Occipital lobe (tissue), 2 donors: ENCODE data around the gene LGALS9C. TPM values are rescaled to one million over a fixed set of nuclear protein-coding genes. Genes with fewer than 3 reads are reported as not detected.
"Not testable (repeated sequence)": the region's sequence is repeated elsewhere in the genome, so short reads cannot be mapped to it uniquely, and the experiment has no call there.

Source experiments
- DNase-seq: peaks from one replicate; lab custom pipeline; 2025; lab: John Stamatoyannopoulos, UW
- total RNA-seq: library from RNA; depleted of rRNA; stranded (reverse); fragments of >200 nt; gene quantifications from one replicate; pipeline ENCODE4 v1.2.3, GENCODE V29; 2014

Gene LGALS9C
- total RNA-seq, 1 donor from 2014 or later, result not detected

DNA sequence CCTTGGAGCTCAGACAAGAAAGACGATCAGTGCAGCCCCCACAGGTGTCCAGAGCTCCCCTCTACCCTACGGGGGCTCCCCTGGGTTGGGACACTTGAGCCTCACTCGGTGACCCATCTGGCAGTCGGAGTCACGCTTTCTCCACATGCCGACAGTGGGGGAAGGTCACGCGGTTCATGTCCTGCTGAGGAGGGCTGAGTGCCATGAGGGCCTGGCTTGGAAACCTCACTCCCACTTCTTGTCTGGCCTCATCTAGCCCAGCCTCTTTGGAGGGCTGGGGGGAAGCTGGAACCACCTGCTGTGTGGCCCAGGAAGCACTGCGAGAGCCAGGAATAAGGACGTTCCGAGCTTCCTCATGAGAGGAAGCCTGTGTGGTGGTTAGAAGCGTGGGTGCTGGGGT, 1.8 kb downstream of the LGALS9C start:
- not testable (repeated sequence) for DNase-seq

- DNase-seq, result not testable (repeated sequence)
These were observed 2.5 kb downstream of the LGALS9C start for GRCh38 chr17:18478977-18479595.

- not testable (repeated sequence) for DNase-seq
These were observed 5.2 kb downstream of the LGALS9C start for GRCh38 chr17:18481775-18482174.

- DNase-seq, result not testable (repeated sequence)
These were observed 9.4 kb downstream of the LGALS9C start for GRCh38 chr17:18485936-18486464.

DNA sequence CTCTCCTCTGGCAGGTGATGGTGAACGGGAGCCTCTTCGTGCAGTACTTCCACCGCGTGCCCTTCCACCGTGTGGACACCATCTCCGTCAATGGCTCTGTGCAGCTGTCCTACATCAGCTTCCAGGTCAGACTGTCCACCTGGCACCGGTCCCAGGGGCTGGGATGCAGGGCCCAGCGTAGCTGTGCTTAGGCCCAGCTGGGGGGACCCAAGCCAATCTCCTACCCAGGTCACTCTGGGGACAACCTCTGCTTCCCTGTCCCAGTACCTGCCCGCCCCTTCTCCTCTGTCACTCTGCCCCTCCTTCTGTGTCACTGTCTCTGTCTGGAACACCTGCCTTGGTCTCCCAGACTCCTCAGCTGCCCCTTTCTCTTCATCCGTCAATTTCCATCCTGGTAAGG, 11.0 kb downstream of the LGALS9C start:
- not testable (repeated sequence) for DNase-seq

- DNase-seq, result not testable (repeated sequence)
These were observed 12.0 kb downstream of the LGALS9C start for GRCh38 chr17:18488622-18489021.

- DNase-seq, result not testable (repeated sequence)
These were observed 13.4 kb downstream of the LGALS9C start for GRCh38 chr17:18490016-18490415.

GRCh38 chr17:18492712-18493480, 16.3 kb downstream of the LGALS9C start:
- DNase-seq, result not testable (repeated sequence)

GRCh38 chr17:18494250-18494768, 17.7 kb downstream of the LGALS9C start:
- DNase-seq, result not testable (repeated sequence)

DNA sequence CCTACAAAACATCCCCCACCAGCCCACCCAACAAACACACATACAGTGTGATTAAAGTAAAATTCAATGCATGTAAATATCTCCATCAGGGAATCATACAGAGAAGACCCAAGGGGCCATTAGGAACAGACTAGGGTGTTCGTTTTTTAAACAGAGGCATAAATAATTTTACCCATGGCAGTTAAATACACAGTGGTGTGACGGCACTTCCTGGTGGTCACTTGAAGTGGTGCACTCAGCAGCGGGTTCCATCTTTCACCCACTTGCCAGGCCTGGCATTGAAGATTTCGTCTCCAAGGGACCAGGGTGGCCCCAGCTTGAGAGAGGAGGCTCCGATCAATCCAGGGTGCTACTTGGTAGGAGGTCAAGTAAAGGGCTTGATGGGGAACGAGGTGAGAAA, 20.5 kb downstream of the LGALS9C start:
- not testable (repeated sequence) for DNase-seq

DNA sequence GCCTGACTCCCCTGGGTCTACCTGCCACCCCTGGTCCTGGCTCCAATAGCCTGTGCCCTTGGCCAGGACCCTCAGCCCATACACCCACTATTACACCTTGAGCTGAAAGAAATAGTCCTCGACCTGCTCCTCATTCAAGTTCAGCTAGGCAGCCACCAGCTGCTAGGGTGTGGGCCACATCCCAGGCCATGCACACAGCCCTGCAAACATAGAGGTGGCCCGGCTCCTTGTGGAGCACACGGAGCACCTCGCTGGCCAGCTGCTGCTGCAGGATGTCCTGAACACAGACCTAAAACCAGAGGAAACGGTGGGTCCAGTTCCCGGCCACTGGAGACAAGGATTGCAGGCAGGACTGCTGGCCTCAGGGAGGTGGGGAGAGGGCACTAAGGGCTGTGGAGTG, 22.5 kb downstream of the LGALS9C start:
- DNase-seq, result not testable (repeated sequence)

DNA sequence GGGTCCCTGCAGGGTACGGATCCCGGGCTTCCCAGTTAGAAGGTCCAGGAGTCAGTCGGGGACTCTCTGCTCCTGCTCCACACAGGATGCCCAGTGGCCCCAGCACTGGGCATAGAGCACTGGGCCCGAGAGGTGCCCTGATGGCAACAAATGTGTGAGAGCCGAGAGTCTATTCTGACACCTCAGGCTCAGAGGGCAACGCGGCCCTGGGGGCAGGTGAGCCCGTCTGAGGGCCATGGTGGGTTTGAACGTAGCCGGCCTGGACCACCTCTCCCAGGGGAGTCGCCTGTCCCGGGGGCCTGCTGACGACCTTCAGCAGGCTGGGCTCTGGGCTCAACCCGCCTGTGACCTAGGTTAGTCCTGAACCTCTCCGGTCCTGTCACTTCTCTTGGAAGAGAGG, 23.2 kb downstream of the LGALS9C start:
- DNase-seq, result not testable (repeated sequence)

DNA sequence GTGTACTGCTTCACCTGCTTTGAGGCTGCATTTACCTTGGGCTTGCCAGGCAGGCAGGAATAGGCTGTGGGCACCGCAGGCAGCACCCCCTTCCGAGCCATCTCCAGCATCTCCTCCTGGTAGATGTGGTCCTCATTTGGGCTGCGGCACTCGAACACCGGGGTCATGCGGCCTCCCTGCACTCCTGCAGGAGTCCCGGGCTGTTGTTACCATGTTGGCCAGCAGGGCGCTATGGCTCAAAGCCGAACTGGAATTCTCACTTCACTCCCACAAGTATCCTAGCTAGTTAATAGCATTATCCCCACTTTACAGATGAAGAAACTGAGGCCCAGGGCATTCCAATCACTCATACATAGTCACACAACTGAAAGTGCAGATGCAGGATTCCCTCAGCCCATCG, 23.7 kb downstream of the LGALS9C start:
- DNase-seq, result not testable (repeated sequence)

GRCh38 chr17:18500816-18501215, 24.2 kb downstream of the LGALS9C start:
- DNase-seq, result not testable (repeated sequence)

DNA sequence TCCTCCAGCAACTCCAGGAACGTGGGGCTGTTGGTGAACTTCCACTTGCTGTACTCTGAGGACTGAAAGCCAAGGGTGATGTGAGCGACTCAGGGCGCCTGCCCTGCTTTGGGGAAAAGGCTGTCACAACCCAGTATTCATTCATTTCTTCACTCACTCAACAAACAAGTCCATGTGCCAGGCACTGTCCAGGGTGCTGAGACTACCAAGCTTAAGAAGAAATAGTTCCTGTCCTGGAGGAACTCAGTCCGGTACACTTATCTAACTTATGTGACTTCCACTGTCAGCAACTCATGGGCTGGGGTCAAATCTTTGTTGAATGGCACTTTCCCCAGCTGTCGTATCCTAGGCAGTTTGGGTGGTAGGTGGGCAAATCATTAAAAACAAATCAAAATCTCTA, 26.6 kb downstream of the LGALS9C start:
- DNase-seq, result not testable (repeated sequence)

DNA sequence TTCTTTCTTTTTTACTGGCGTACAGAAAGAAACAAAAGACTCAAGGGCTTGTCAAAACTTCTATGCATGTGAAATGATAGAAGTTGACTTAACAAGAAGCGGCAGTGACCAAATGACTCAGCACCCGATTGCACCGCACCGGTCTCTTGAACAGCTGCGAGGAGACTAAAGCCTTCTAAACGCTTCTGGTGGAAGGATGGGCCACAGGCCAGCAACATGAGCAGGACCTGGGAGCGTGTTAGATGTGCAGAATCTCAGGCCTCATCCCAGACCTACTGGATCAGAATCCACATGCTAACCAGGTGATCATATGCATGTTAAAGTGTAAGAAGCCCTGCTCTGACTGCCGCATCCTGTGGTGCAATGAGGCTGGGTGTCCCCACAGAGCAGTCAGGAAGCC, 31.1 kb downstream of the LGALS9C start:
- not testable (repeated sequence) for DNase-seq

DNA sequence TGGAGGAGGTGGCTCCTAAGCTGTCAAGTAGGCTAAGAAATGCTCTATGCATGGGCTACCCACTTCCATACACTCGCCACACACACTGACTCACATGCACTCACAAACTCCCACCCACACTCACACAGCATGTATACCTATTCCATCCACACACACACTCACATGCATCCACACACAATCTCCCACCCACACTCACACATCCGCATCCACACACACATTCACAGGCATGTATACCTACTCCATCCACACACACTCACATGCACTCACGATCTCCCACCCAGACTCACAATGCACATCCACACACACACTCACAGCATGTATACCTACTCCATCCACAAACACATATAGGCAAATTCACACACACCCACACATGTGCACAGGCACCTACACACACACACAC, 32.1 kb downstream of the LGALS9C start:
- DNase-seq, result not testable (repeated sequence)

- not testable (repeated sequence) for DNase-seq
These were observed 44.5 kb downstream of the LGALS9C start for GRCh38 chr17:18521100-18521499.

DNA sequence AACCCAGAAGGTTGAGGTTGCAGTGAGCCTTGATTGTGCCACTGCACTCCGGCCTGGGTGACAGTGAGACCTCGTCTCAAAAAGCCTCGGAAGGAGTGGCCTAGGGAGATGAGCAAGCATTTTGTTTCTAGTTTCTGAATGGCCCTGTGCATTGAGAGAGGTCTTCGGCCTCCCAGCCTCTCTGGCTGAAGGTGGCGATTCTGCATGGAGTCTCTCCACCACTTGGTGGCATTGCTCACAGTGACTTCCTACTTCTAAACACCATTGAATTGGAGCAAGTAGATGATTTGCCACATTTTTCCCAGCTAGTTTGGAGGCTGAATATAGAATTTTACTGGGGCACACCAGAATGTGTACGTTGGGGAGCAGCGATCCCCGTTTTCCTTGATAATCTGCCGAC, 48.4 kb downstream of the LGALS9C start:
- DNase-seq, result not testable (repeated sequence)

GRCh38 chr17:18526168-18526800, 49.7 kb downstream of the LGALS9C start:
- DNase-seq, result not testable (repeated sequence)

DNA sequence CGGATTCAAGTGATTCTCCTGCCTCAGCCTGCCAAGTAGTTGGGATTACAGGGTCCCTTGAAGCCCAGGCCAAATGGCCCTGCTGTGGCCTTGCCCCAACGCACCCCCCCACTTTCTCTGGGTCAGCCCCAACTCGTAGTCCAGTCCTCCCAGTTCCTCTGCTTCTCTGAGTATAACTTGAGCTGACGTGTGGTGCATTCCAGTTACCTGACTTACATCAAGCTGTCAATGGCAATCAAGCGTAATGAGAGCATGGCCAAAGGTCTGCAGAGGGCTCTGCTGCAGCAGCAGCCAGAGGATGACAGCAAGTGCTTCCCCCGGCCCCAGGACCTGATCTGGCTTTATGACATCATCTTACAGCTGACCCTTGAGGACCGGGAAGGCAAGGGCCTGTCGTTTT, 50.8 kb downstream of the LGALS9C start:
- DNase-seq, result not testable (repeated sequence)

DNA sequence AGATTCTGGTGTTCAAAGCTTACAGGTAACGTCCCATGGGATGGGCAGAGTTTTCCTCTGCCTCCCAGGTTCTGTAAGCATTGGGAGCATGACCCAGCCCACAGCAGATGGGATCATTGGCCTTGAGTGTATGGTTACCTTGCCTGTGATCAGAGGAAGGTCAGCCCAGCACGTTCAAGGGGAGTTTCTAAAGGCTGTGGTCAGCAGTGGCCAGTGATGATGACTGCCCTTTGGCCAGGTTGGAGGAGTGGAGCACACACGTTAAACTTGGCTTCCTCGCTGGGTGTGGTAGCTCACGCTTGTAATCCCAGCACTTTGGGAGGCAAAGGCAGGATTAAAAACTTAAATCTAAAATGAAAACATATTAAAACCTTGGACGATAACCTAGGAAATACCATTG, 51.8 kb downstream of the LGALS9C start:
- DNase-seq, result not testable (repeated sequence)
